ENCODE measurements around the gene PTGER2.

DNA sequence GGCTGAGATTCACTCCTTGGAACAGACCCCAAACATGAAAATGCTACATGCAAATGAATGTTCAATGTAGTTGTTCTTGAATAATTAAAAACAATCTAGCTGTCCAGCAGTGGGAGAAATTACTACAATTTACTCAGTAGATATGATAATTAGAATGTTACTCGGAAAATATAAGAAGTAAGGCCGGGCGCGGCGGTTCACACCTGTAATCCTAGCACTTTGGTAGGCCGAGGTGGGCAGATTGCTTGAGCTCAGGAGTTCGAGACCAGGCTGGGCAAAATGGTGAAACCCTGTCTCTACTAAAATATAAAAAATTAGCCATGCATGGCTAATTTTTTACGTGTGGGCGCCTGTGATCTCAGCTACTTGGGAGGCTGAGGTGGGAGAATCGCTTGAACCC is 15.3 kb upstream of the PTGER2 start:
- TF ChIP-seq CTCF (IDR thresholded peaks at IDR 0.05; ENCODE audit: borderline replicate concordance, extremely low read depth, low read length, poor library complexity, severe bottlenecking) (no peak), EZH2 (IDR thresholded peaks at IDR 0.05; ENCODE audit: borderline replicate concordance, low read depth, low read length, severe bottlenecking) (no peak)
